ENCODE data around the gene ABCA6. TPM values are rescaled to one million over a fixed set of nuclear protein-coding genes. Genes with fewer than 3 reads are reported as not detected.

ABCA6 gene
- total RNA-seq, 1 experiment from 2014 or later, result not detected

DNA sequence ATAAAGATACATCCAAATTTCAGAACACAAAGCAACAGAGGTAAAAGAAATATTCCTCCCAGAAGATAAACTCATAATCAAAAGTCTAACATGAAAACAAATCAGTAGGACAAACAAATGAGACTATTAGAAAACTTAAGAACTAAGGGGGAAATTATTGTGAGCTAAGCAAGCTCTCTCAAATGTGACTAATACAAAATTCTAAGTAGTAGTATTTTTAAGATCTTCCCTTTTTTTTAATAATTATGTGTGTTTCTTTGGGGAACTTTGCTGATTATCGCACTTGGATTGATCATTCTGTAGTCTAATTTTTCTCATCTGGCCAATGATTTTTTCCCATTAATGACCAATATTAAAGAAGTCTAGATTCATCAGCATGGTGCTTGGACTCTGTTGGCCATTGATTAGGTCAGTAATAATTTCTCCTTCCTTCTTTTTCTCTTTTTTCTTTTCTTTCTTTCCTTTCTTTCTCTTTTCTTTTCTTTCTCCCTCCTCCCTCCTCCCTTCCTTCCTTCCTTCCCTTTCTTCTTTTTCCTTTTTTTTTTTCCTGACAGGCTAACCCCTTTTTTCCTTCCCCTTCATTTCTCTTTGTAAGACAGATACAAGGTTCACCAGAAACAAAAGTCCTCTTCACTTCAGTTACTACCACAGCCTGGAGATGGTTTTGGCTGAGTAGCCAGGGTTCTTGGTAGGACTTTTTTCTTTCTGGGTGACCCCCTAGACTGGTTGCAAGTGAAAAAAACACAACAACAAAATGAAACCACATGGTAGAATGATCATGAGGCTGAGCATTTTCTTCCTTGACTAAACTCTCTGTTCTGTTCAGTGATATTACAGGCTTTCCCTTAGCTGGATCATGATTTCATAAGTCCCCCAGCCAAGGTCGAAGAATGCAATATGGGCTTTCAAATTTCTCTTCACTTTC, 2.9 kb upstream of the ABCA6 start:
- no peak for DNase-seq (ENCODE audit: low read depth)
- in situ Hi-C loops (cut with HindIII; ENCODE audit: low pct_unique_long_range_greater_than_20kb, low sequenced_read_pairs), result no loop called here

DNA sequence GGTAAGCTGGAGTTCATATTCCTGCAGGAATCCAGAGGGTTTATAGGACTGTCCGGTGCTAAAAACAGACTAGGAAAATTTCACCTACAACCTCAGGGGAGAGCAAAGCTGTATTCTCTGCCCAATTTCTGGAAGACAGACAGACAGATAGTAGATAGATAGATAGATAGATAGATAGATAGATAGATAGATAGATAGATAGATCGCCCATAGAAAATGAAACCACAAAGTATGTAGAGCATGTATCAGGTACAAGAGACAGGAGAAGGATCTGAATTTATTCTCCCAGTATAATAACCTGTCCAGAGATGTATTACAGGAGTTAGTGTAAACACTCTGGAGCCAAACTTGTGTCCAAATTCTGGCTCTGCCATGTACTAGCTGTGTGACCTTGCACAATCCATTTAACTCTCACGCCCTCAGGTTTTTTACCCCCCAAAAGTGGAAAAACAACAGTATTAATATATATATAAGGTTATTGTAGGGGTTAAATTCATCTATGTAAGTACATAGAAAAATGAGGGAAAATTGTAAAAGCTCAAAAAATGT, 2.1 kb upstream of the ABCA6 start:
- in situ Hi-C loops (cut with HindIII; ENCODE audit: low pct_unique_long_range_greater_than_20kb, low sequenced_read_pairs), result no loop called here
- DNase-seq (ENCODE audit: low read depth), result no peak

DNA sequence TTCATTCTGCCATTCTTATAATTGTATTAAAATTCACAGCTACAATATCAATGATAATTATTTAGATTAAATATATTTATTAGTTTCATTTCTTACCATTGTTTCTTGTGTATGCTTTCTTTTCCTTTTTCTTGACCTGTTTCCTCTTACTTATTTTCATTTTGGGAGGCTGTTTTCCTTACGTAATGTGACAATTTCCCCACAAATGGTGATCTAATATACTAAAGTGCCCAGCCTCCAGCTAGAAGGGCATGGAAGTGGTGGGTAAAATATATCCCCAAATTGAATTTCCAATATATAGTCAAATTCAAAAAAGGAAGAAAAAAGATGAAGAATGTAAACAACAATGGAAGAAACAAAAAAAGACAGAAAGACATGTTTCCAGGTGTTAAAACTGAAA, 1.5 kb upstream of the ABCA6 start:
- DNase-seq (ENCODE audit: low read depth), result no peak
- in situ Hi-C loops (cut with HindIII; ENCODE audit: low pct_unique_long_range_greater_than_20kb, low sequenced_read_pairs), result no loop called here

DNA sequence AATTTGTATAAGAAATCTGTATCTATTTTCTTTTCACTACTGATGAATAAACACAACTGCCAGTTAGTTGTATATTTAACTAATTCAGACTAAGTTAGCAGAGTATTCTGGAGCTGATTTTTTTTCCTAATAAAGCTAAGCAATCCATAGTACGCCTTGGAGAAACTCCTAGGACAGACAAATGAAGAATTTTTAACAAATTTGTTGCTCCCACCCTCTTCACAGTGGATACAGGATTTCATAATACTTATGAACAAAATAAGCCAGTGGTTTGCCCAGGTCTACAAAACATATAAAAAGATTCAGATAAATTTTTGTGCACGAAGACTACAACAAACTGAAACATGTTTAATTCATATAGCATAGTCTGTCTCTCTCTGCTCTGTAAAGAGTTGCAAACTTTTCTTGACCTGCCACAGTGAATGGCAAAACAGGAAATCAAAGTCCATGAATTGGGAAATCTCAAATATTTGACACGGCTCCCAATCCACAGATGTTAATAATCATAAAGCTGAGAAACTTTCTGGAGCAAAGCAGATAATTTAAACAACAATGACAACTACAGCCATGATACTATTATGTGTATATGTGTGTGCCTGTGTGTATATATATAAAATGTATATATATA, 594 bp upstream of the ABCA6 start:
- in situ Hi-C loops (cut with HindIII; ENCODE audit: low pct_unique_long_range_greater_than_20kb, low sequenced_read_pairs), result no loop called here
- DNase-seq (ENCODE audit: low read depth), result no peak

DNA sequence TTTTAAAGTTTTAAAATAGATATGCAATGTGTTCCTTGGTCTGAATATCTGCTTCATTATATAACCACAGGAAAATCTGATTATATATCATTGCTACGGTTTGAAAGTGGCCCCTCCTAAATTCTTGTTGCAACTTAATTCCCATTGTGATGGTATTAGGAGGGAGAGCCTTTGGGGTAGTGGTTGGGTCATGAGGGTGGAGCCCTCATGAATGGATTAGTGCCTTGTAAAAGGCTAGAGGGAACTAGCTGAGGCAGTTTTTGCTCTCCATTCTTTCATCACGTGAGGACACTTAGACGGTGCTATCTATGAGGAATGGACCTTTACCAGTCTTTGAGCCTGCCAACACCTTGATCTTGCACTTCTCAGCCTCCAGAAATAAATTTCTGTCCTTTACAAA, 7.6 kb downstream of the ABCA6 start:
- in situ Hi-C loops (cut with HindIII; ENCODE audit: low pct_unique_long_range_greater_than_20kb, low sequenced_read_pairs), result no loop called here
- DNase-seq (ENCODE audit: low read depth), result no peak

DNA sequence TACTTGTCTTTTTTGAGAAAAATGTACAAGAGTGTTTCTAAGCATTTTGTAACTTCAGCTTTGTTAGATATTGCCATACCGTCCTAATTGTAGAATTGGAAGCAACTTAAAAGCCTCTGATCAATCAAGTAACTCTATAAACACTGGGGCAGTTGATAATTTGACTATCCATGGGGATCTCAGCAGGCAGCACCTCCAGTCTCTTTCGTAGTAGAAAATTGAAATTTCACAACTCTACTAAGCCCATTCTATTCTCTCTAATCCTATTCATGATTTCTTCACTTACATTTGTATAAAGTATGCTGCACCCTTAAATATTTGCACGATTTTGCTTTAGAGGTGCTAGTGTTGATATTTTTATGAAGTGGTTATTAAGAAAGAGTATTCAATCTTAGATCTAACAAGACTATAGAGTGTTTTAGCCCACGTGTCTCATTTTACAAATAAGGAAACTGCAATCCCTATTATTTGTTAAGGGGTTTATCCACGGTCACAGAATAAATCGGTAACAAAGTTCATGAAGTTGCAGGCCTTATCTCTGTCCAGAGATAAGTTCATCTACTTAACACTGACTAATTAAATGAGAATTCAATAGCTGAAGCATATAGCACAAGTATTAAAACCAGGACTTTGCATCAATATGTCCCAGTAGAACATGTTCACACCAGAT, 10.9 kb downstream of the ABCA6 start:
- in situ Hi-C loops (cut with HindIII; ENCODE audit: low pct_unique_long_range_greater_than_20kb, low sequenced_read_pairs), result no loop called here
- DNase-seq (ENCODE audit: low read depth), result no peak

DNA sequence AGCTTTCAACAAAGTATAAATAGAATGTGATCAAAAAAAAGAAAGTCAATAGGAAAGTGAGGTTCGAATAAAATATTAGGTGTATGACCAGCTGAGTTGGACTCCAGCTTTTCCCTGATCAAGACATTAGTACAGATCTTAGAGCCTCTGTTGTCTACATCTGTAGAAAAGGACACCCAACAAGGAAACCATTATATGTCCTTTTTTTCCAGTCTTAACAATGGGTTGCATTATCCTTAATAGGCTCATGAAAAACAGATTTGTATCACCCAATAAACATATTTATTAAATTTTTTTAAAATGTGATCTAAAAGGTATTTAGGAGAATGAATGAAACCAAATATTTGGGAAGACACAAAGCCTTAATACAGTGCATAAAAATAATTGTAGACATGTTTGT, 18.1 kb downstream of the ABCA6 start:
- in situ Hi-C loops (cut with HindIII; ENCODE audit: low pct_unique_long_range_greater_than_20kb, low sequenced_read_pairs), result no loop called here
- no peak for DNase-seq (ENCODE audit: low read depth)

DNA sequence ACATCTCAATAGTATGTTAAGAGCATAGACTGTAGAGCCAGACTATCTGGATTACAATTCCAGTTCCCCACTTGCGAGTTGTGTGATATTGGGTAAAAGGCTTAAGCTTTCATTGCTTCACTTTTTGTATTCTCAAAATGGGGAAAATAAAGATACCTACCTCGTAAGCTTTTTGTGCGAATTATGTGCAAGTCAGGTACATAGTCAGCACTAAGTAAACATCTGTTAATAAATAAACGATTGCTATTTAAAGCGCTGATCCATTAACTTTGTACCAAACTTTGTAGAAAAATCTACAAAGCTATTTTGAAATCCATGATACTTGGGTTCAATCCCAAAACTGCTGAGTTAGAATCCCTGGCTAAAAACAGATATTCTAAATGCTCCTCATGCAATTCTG, 19.6 kb downstream of the ABCA6 start:
- DNase-seq (ENCODE audit: low read depth), result no peak
- in situ Hi-C loops (cut with HindIII; ENCODE audit: low pct_unique_long_range_greater_than_20kb, low sequenced_read_pairs), result no loop called here

DNA sequence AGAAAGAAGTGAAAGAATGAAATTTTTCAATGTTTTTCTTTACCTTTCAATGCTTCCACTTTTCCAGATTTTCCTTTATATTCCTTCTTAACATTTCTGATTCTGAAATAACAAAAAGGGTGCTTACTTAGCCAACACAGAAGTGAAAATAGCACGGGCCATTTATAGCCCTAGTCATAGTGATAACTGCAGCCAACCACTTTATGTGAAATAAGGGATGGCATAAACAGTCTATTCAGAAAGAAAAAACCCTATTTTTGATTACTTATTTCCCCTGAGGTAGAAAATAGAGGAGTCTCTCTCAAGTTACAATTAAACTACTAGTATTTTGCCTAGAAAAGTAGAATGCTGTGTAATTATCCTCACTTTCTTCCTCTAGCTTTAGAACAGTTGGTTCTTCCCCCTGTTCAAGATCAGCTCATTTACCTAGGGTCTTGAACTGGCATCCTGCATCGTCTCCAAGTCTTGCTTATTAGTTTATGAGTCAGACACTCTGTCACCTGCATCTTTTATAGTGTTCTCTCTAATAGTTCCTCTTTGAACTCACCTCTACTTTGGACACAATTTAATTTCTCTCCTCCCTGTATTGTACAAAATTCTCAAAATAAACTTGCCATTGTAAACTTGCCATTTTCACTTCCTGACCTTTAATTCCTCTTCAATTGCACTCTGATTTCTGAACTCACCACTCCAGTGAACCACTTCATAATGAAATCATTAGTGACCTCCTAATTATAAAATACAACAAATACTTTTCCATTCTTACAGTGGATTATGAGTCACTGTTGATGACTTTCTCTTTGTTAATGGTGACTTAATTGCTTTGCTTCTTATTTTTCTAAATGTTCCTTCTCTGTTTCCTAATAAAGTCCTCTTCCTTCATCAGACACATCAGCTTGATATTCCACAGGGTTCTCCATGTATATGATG, 23.6 kb downstream of the ABCA6 start:
- in situ Hi-C loops (cut with HindIII; ENCODE audit: low pct_unique_long_range_greater_than_20kb, low sequenced_read_pairs), result no loop called here
- DNase-seq (ENCODE audit: low read depth), result no peak

DNA sequence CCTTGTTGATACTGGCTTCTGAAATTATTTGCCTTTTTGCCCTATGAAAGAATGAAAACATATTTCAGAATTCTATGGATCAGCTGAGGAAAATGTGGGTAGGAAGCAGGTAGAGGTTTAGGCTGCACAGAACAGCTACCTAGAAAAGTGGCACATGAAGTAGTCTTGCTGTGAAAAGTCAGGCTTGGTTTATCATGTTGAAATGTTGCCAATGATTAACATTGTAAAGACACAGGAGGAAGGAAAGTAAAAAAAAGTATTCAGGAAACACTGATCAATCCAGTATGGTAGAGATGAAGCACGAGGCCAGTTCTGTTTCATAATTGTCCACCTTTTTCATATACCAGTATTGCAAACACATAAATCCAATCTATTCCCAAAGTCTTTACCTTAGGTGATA, 29.9 kb downstream of the ABCA6 start:
- no peak for DNase-seq (ENCODE audit: low read depth)
- in situ Hi-C loops (cut with HindIII; ENCODE audit: low pct_unique_long_range_greater_than_20kb, low sequenced_read_pairs), result no loop called here

DNA sequence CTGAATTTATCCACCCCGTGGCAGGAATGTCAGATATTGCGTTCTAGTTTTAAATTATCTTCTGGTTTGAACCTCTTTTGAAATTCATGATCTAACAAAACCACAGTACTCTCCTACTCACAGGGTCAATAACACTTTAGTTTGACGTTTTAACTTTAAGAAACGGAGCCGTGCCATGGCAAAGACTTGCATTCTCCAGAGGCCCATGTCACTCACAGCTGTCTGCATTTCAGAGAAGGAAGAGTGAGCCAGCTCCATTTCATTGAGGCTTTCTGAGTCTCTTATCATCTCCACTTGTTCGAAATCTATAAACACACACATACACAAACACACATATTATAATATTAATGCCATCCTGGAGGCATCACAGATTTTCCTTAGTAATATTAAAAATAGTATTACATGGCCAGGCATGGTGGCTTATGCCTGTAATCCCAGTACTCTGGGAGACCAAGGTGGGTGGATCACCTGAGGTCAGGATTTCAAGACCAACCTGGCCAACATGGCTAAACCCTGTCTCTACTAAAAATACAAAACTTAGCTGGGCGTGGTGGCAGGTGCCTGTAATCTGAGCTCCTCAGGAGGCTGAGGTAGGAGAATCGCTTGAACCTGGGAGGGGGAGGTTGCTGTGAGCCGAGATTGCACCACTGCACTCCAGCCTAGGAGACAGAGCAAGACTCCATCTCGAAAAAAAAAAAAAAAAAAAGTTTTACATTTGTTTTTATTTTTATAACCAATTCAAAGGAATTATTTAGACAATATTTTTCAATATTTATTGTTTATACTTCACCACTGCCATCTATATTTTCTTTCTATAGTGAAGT, 35.6 kb downstream of the ABCA6 start:
- no peak for DNase-seq (ENCODE audit: low read depth)
- in situ Hi-C loops (cut with HindIII; ENCODE audit: low pct_unique_long_range_greater_than_20kb, low sequenced_read_pairs), result no loop called here

DNA sequence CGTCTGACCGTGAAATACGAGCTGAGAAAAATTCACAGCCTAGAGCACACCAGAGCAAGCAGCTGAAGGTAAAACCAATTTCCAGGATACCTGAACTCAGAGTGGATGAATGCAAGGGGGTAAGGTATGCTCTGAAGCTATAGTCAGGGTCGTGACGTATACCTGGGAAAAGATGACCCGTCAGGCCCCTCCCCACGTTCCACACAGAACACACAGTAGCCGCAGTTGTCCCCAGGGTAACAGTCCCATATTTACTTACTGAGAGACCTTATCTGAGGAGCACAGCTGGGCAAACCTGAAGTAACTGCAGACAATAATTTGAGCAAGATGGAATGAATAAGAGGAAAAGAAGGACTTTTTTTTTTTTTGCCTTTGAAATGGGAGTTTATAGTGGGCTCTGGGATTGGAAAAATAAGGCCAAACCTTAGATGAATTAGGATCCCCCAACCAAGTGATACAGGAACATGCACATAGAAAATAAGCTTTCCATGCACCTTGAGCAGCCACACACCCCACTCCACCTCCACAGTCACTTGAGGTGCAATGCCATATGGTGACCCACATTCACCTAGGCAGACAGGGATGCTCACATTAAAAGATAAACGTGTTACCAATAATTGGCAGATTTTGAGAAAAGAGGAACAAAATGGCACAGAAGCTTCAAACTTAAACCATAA, 38.0 kb downstream of the ABCA6 start:
- DNase-seq (ENCODE audit: low read depth), result no peak
- in situ Hi-C loops (cut with HindIII; ENCODE audit: low pct_unique_long_range_greater_than_20kb, low sequenced_read_pairs), result no loop called here

DNA sequence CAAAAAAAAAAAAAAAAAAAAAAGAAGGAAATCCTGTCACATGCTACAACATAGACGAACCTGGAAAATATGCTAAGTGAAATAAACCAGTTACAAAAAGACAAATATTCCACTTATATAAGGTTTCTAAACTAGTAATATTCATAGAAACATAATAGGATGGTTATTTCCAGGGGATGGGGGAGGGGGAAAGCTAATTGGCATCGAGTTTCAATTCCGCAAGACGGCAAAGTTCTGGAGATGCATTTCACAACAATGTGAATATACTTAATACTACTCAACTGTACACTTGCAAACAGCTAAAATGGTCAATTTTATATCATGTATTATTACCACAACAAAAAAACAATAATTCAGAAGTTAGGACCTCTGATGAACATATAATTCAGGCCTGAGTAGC, 43.1 kb downstream of the ABCA6 start:
- in situ Hi-C loops (cut with HindIII; ENCODE audit: low pct_unique_long_range_greater_than_20kb, low sequenced_read_pairs), result no loop called here
- no peak for DNase-seq (ENCODE audit: low read depth)

DNA sequence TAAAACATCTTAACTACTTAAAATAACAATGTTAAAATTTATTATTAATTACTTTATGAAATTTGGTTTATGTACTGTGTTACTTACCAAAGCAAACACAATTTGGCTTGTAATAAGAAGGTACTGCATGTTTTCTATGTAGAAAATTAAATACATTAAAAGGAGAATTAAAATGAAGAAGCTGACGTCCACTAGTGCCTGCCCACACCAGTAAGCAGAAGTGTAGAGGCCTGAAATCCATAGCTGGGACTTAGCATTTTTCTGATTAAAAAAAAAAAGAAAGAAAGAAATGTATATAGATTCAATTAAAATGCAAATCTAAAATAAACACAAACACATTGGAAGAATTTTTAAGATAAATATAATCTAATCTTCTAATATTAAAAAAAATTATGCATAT, 45.2 kb downstream of the ABCA6 start:
- in situ Hi-C loops (cut with HindIII; ENCODE audit: low pct_unique_long_range_greater_than_20kb, low sequenced_read_pairs), result no loop called here
- DNase-seq (ENCODE audit: low read depth), result no peak

DNA sequence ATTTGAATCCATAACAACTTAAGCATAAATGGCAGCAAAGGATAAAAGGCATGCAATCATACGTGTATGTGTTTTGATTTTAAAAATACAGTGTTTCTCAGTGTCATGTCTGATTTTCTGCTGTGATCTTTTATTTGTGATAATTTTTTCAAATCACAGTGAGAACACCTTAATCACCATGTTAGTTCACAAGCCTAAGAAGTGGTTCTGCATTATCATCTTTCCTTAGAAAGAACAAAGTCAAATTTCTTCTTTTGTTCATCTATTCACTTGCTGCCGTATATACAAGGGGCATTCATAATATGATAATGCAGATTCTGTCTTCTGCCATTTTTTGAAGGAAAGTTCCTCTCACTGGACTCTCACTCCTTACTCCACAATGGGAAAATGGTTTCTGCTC, 47.7 kb downstream of the ABCA6 start:
- DNase-seq (ENCODE audit: low read depth), result no peak
- in situ Hi-C loops (cut with HindIII; ENCODE audit: low pct_unique_long_range_greater_than_20kb, low sequenced_read_pairs), result no loop called here

DNA sequence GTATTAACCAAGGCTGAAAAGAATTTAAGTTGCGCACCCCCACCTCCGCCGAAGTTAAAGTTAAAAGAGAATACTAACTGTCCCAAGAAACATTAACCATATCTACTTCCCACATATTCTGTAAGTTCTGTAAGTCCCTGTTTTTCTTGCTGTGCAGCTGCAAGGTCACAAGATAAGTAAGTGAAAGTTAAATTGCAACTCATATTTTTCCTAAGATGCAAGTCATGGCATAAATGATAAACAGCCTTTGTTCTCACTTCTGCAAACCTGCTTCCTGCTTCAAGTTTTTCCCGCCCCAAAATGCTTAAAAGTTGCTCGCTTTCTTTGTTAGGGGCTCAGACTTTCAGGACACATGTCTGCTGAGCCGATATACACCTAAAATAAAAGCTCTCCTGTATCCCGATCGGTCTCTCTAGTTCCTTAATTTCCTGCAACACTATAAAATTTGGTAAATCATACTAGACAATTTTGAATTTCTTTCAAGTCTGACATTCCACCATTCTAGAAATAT, 48.4 kb downstream of the ABCA6 start:
- no peak for DNase-seq (ENCODE audit: low read depth)
- in situ Hi-C loops (cut with HindIII; ENCODE audit: low pct_unique_long_range_greater_than_20kb, low sequenced_read_pairs), result no loop called here

DNA sequence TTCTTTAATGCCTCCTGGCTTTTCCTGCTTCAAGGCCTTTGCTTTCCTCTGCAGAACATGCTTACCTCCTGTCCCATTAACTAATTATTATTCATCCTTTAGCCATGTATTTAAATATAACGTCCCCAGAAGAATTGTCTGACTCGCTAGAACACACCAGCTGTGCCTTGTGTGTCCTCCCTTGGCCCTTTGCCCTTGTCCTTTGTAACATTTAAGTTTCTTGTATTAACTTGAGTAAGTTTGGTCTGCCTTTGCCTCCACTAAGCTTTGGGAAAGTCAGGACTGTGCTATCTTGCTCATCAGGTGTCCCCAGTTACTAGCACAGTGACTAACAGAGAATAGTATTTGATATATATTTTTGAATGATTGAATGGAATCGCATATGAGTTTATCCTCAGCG, 51.3 kb downstream of the ABCA6 start:
- in situ Hi-C loops (cut with HindIII; ENCODE audit: low pct_unique_long_range_greater_than_20kb, low sequenced_read_pairs), result no loop called here
- no peak for DNase-seq (ENCODE audit: low read depth)

Measured in Caki2 (cell line).